Glomerular visceral epithelial cell (primary cell): Measurements from ENCODE around the gene TMEM229B.

Source experiments
- DNase-seq: peaks from one replicate; pipeline ENCODE4 v3.0.0-alpha.2; 2016; ENCODE audit errors: extremely low spot score

Gene TMEM229B

DNA sequence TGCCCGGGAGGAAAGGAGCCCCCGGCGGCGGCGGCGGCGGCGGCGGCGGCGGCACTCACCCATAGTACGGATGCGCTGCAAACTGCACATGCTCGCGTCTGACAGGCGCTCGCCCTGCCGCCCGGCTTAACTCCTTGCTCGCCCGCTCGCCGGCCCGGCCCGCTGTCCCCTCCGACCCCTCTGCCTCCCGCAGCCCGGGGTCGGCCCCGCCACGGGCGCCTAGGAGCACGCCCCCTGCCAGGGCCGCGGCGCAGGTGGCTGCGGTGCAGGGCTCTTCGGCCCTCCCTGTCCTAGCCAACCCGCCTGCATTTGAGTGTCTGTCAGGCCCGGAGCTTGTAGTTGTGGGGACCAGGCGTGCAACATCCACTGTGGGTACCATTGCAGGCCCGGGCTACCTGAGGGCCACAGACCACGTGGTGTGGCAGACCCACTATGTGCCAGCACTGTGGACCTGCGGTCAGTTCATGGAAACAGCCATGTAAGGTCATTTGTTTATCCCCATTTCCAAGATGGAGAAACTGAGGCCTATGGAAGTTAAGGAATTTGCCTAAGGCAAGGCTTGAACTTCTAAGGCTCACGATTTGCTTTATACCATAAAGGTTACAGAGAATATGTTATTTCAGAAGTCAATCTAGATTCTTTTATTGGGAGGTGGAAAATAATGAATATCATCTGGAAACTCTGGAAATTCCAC is 27.0 kb upstream of the TMEM229B start:
- peak; percentile 25 for DNase-seq

- DNase-seq: peak; percentile 37
These were observed 26.3 kb upstream of the TMEM229B start for GRCh38 chr14:67514650-67515385.

DNA sequence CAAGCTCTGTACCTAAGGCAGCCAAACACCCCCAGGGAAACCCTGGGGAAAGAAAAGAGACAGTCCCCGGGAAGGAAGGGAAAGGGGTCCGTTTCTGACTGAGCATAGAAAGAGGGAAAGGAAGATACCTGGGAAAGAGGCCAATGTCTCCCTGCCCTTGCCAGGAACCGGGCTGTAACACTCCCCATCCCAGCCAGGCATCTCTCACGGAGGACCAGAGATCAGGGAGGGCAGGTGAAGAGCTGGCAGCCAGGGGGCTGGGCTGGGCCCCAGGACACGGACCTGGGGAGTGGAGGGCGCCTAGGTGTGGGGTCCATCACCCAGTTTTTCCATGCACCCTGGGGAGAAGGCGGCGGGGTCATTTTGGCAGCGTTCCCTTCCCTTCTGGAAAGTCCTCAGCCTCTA is 25.7 kb upstream of the TMEM229B start:
- DNase-seq: no peak

DNA sequence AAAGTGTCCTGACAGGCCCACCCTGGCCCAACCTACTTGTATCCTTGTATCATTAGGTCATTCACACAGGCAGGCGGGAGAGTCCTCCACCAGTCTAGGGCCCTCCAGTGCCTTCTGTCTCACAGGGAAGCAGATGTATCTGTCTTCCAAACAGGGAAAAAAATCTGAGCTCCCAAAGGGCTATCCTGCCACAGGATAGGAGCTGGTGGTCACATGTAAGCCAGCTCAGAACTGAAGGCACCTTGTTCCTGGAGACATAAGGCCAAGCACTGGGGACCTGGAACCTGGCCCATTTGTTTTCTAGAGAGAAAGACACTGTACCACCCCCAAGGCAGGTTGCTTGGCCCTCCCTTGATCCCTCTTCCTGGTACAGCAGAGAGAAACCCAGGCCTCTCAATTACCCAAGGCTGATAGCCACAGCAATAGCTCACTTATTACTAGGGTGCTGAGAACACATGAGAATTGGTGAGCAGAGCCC is 25.1 kb upstream of the TMEM229B start:
- DNase-seq: peak; percentile 21

DNA sequence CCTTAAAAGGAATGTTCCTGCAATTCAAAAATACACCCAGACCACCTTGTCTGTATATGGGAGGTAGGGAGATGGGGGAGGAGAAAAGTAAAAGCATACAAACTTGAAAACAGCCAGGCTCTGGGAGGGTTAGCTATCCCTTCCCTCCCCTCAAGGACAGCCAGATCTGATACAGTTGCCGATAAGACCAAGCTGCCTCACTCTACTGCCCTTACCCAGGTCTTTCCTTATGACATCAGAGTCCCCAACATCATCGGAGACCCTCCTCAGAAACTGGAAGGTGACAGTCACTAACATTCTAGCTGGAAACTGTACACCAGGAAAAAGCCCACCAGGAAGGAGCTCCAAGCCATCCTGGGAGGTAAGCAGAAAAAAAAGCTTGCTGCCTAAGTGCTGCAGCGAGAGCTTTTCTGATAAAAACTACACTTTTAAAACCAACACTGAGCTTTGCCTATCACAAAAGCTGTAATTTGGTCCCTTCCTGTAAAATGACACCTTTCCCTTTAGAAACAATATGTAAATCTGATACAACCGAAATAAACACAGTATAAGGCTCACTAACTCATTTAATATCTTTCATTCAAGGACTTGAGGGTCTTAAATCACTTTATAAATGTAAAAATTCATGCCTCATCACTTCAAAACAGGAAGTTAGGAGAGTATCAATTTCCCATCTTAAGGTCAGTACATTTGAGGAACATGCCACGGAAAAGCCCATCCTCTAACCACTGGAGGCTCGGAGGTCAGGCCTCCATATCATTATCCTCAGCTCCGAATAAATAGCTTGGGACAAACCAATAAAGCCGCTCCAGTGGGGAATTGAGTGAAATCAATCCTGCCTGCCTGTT is 24.2 kb upstream of the TMEM229B start:
- DNase-seq: no peak

GRCh38 chr14:67510836-67511235 is 22.3 kb upstream of the TMEM229B start:
- DNase-seq: no peak

- no peak for DNase-seq
These were observed 21.6 kb upstream of the TMEM229B start for GRCh38 chr14:67510121-67510520.

- DNase-seq: no peak
These were observed 20.4 kb upstream of the TMEM229B start for GRCh38 chr14:67508956-67509355.

- DNase-seq: no peak
These were observed 16.7 kb upstream of the TMEM229B start for GRCh38 chr14:67505254-67505653.

DNA sequence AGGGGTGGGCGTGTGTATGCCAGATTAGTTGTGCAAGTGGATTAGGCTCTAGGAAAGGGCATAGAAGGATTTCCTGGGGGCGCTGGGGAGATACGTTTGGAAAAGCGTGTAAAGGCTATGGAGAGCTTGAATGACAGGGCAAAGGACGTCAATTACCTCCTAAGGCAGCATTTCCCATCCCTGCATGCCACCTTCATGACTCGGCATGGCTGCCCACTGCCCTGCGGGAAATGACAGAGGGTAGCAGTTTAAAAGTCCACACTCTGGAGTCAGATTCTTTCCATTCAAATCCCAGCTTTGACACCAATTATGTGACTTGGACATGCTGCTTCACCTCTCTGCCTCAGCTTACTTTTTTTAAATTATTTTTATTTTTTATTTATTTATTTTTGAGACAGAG is 14.8 kb upstream of the TMEM229B start:
- DNase-seq: no peak

- DNase-seq: no peak
These were observed 14.3 kb upstream of the TMEM229B start for GRCh38 chr14:67502867-67503266.

- no peak for DNase-seq
These were observed 13.1 kb upstream of the TMEM229B start for GRCh38 chr14:67501670-67502069.

- no peak for DNase-seq
These were observed 12.5 kb upstream of the TMEM229B start for GRCh38 chr14:67500981-67501380.

- DNase-seq: no peak
These were observed 9.2 kb upstream of the TMEM229B start for GRCh38 chr14:67497716-67498115.

DNA sequence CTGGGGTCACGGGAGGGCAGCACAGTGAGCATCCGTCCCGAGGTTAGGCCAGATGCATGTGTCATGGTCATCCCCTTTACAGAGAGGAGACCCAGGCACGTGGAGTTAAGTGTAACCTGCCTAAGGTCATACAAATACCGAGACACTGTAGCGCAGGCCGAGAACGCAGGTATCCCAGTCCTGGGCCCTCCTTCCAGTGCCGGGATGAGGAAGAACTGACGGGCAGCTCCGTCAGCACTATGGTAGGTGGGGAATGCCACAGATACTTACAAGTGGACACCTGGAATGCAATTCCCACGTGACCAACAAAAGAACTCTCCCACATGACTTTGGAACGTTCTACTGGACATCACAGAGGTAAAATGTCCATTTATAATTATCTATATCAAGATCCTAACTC is 8.7 kb upstream of the TMEM229B start:
- no peak for DNase-seq

DNA sequence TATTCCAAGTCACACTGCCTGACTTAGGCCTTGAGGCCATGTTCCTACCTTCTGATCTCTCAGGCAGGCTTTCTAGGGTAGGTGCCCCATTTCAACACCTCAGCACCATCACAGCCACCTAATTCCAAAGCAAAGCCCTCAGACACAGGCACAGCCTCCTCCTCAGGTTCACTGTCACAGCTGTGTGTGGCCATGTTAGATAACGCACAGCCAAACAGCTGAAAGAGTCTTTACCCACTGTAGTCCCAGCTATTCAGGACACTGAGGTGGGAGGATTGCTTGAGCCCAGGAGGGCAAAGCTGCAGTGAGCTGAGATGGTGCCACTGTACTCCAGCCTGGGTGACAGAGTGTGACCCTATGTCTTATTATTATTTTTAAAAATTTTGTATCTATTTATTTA is 7.3 kb upstream of the TMEM229B start:
- DNase-seq: no peak

DNA sequence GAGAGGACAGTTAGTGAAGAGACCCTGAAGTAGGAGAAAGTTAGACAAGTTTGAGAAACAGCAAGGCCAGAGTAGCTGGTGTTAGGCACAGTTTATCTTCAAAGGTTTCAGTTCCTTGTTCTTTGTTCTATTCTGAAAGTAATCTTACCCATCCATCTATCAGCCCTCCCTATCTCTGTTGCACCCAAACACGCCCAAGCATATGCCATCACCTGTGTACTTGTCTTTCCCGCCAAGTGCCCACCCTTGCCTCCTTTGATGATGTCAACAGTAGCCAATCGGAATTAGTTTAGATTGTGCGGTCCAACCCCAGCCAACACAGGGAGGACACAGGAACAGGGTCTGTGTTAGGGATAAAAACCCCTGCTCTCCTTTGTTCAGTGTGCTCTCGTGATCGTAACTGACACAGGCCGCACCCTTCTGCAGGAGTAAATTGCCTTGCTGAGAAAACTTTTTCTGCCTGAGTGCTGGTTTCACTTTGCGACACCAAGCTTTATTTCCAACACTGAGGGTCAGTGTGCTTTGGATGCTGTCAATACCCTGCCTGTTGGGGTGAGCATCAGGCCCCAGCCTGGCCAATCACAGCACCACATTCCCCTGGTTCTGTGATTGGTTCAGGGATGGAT is 4.7 kb upstream of the TMEM229B start:
- no peak for DNase-seq

- no peak for DNase-seq
These were observed 4.0 kb upstream of the TMEM229B start for GRCh38 chr14:67492538-67492937.

GRCh38 chr14:67491741-67492507 is 3.4 kb upstream of the TMEM229B start:
- no peak for DNase-seq

GRCh38 chr14:67491285-67491684 is 2.8 kb upstream of the TMEM229B start:
- no peak for DNase-seq

- no peak for DNase-seq
These were observed 1.7 kb upstream of the TMEM229B start for GRCh38 chr14:67490196-67490595.
